Left forelimb (tissue), 1 donor: ENCODE data around the gene ELL3.
"Not testable (repeated sequence)": the region's sequence is repeated elsewhere in the genome, so short reads cannot be mapped to it uniquely, and the experiment has no call there.

Experiments
- DNase-seq: peaks from one replicate; pipeline ENCODE4 v3.0.0-alpha.2; 2018; ENCODE audit warnings: low spot score

The ELL3 gene

DNA sequence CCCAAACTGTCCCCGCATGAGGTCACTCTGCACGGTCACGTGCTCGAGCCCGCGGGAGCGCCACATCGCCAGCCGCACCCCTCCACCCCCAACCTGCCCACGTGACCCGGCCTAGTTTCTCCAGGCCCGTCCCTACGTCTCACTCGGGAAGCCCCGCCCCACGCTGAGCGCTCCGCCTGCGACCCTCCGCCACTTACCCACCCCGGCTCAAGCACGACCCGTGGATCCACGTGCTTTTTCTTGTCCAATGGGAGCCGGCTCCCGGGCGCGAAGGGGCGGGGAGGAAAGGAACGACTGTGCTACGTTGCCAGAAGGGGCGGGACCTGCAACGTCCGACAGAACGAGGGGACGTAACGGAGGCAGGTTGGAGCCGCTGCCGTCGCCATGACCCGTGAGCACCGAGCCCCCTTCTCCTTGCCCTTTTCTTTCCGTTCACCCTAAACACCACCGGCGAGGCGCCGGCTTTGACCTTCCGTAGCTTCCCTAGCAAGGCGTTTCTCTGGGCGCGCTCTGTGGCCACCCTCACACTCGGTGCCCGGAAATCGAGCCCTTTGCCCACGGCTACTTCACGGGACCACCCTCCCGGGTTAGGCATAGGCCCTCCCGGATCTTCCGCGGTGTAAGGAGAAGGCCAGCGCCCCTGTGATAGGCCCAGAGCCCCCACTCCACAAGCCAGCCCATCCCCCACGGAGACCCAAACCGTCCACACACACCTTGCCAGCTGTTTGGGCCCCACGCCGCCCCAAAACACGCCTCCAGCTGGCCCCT lies 15.4 kb upstream of the ELL3 start, which contains the start of gene SERF2:
TSS of gene SERF2 (plus strand) at position 328 of the 768 bp plus-strand sequence. CDS start at position 385, 57 bp downstream.
- DNase-seq, result peak; percentile 100

DNA sequence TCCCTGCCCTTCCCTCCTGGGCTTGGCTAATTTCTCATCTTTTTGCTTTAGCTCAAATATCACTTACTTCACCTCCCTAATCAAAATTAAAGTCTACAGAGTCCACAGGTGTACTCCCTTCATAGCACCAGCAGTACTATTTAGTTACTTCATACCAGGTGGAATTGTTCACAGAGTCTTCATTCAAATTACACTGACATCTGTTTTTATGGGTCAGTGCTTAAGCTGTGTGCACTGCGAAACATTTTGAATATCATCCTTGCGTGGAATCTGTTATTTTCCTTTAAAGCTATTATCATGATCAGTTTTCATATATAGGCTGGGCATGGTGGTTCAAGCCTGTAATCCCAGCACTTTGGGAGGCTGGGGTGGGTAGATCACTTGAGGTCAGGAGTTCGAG lies 12.6 kb upstream of the ELL3 start:
- no peak for DNase-seq

- DNase-seq, result no peak
Measured at GRCh38 chr15:43779016-43779415, 2.2 kb upstream of the ELL3 start.

DNA sequence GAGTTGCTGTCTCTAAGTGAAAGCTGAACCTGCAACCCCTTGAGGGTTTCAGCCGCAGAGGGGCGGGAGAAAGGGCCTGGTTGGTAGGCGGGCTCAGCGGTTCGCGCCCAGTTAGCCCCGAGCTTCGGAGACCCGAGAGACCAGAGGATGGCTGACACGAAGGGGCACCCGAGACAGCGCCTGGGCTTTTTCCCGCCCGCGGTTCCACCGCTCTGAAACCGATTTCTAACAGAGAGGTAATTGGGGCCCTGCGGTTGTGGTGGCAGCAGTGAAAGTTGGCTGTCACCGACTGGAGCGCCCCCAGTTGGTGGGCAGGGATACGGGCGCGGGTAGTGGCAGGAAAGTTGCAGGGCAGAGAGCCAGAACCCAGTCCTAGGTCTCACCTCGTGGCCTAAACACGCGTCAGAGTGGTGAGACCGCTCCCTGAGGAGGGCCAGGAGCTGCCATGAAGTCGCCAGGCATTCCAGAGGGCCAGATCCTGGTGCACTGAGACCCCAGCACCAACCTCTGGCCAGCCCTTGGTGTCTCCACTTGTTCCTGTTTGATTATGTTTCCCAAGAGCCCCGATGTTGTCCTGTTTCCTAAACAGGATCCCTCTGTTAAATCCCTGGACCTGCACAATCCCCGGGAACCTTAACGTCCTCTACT lies 625 bp upstream of the ELL3 start:
- DNase-seq, result peak; percentile 82

- DNase-seq, result no peak
Measured at GRCh38 chr15:43776101-43776717, 557 bp downstream of the ELL3 start.

GRCh38 chr15:43775411-43775965 lies 1.3 kb downstream of the ELL3 start:
- DNase-seq, result no peak

- no peak for DNase-seq
Measured at GRCh38 chr15:43774062-43774461, 2.7 kb downstream of the ELL3 start.

GRCh38 chr15:43772624-43773023 lies 4.1 kb downstream of the ELL3 start:
- no peak for DNase-seq

GRCh38 chr15:43771816-43772215 lies 5.0 kb downstream of the ELL3 start:
- no peak for DNase-seq

GRCh38 chr15:43769584-43770228 lies 7.1 kb downstream of the ELL3 start:
- DNase-seq, result no peak

- no peak for DNase-seq
Measured at GRCh38 chr15:43763819-43764446, 12.8 kb downstream of the ELL3 start.

DNA sequence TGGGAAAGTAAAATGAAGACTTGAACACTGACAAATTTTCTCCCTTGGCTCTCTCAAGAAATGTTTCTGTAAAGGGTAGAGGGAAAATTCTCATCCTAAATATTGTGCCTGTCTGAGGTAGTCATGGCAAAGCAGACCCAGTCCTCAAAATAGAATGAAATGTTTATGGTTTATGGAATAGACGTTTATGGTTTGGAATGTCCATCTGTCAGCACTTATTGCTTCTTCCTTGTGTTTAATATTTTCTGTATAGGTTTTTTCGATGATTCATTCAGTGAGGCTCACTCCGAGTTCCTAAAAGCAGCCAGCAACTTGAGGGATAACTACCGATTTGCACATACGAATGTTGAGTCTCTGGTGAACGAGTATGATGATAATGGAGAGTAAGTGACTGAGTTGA lies 13.9 kb downstream of the ELL3 start:
- no peak for DNase-seq

GRCh38 chr15:43751885-43752284 lies 24.9 kb downstream of the ELL3 start:
- DNase-seq, result no peak

- no peak for DNase-seq
Measured at GRCh38 chr15:43749690-43750345, 26.9 kb downstream of the ELL3 start.

DNA sequence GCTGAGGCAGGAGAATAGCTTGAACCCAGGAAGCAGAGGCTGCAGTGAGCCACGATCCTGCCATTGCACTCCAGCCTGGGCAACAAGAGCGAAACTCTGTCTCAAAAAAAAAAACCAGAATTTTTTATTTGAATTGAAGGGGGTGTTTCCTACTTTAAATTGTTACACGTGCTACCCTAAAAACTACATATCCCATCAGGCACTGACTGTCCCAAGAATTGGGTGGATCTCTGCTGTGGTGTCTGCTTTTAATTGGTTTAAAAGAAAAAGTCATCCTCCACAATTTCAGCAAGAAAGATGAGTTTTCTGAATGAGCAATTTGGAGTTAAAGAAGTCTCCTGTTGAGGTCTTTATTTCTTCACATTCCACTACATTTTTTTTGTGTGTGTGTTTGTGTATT lies 28.4 kb downstream of the ELL3 start:
- no peak for DNase-seq

DNA sequence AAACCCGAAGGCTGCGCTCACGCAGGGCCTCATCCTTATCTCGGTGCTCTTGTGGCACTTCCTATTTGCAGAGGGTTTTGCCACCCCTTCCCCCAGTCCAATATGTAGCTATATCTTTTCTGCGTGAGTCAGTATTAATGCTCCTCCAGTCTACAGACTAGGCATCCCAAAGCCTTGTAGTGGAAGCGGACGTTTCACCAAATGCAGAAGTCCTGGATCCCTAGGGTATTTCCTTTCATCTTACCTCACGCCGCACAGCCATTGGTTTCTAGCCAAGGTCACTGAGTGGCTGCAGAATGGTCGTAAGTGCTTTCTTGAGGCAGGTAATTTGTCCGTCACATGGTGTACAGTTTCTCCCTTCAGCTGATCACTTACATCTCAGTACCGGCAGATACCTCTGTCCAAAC lies 29.9 kb downstream of the ELL3 start:
- DNase-seq, result not testable (repeated sequence)

DNA sequence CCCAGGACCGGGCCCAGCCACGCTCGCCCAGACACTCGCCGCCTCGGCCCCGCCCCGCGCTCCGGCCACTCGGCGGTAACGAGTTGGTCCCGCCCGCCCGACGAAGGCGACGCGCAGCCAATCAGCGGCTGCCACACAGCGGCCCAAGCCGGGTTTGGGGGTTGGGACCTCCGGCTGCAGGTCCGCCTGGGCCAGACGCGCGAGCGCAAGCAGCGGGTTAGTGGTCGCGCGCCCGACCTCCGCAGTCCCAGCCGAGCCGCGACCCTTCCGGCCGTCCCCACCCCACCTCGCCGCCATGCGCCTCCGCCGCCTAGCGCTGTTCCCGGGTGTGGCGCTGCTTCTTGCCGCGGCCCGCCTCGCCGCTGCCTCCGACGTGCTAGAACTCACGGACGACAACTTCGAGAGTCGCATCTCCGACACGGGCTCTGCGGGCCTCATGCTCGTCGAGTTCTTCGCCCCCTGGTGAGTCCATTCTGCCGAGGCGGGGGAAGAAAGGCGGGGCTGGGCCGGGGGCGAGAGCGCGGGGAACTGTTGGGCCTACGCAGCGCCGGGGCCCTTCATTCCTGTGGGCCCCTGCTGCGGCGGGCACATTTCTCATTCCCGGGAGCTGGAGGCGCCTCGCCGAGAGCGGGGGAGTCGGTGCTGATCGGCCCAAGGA lies 30.4 kb downstream of the ELL3 start, which contains the start of gene PDIA3:
TSS of gene PDIA3 (plus strand) at position 194 of the 658 bp plus-strand sequence. CDS start at position 296, 102 bp downstream.
- peak; percentile 96 for DNase-seq

GRCh38 chr15:43735416-43735815 lies 41.4 kb downstream of the ELL3 start:
- DNase-seq, result no peak

- not testable (repeated sequence) for DNase-seq
Measured at GRCh38 chr15:43728053-43728725, 48.6 kb downstream of the ELL3 start.

DNA sequence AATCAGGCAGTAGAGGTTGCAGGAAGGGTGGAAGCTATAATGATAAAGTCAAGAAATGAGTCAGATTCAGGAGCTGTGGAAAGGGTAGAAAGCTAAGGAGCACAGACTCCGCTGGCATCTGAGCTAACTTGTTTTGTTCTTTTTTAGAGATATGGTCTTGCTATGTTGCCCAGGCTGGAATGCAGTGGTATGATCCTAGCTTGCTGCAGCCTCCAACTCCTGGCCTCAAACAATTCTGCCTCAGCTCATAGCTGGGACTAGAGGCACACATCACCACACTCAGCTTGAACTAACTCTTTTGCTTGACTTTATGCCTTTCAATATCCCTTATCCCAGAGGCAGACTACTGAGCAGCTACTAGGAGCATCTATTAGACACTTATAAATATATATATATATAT lies 50.5 kb downstream of the ELL3 start:
- not testable (repeated sequence) for DNase-seq
